CD14-positive monocyte (primary cell): ENCODE results near the gene MSI2. TPM values are rescaled to one million over a fixed set of nuclear protein-coding genes. Genes with fewer than 3 reads are reported as not detected.

Experiments
- DNase-seq, 3 donors: peaks; one replicate each; pipeline ENCODE4 v3.0.0-alpha.2; 2011 to 2022
- H2AFZ ChIP-seq: 2 replicates; pipeline ENCODE4 v1.6.0; 2012; ENCODE audit warnings: mild to moderate bottlenecking, low read depth, low read length, inconsistent platforms; ENCODE audit not compliant: insufficient read depth, poor library complexity, severe bottlenecking
- H3K27ac ChIP-seq, 2 donors: 1 replicate in 1 of 2; 2 replicates in 1 of 2; pipeline ENCODE4 v1.5.1; 2012 to 2013; ENCODE audit warnings: low read length in 2 of 2, control low read depth in 1 of 2, inconsistent platforms in 1 of 2, low read depth in 1 of 2, mild to moderate bottlenecking in 1 of 2
- H3K27me3 ChIP-seq, 2 donors: one replicate each; pipeline versions ENCODE4 v1.6.0 to v1.6.1; 2011 to 2013; ENCODE audit warnings: low read length in 2 of 2; ENCODE audit not compliant: control insufficient read depth in 2 of 2, insufficient read depth in 2 of 2
- H3K36me3 ChIP-seq, 2 donors: replicated peaks in 1 of 2; 1 replicate in 1 of 2; 2 replicates in 1 of 2; pipeline versions ENCODE4 v1.5.1 to v1.6.1; 2012 to 2013; ENCODE audit warnings: low read length in 2 of 2, control low read depth in 1 of 2, inconsistent platforms in 1 of 2, mild to moderate bottlenecking in 1 of 2; ENCODE audit not compliant: insufficient read depth in 2 of 2, control insufficient read depth in 1 of 2
- H3K4me1 ChIP-seq, 2 donors: 1 replicate in 1 of 2; 2 replicates in 1 of 2; pipeline versions ENCODE4 v1.5.1 to v1.6.1; 2012 to 2013; ENCODE audit warnings: low read length in 2 of 2, control low read depth in 1 of 2, inconsistent platforms in 1 of 2, mild to moderate bottlenecking in 1 of 2, moderate library complexity in 1 of 2; ENCODE audit not compliant: insufficient read depth in 2 of 2, control insufficient read depth in 1 of 2
- H3K4me2 ChIP-seq: replicated peaks from 2 replicates; pipeline ENCODE3; 2012; ENCODE audit warnings: low read length, moderate library complexity, mild to moderate bottlenecking; ENCODE audit not compliant: poor library complexity, severe bottlenecking; ENCODE audit errors: extremely low read depth
- H3K4me3 ChIP-seq, 3 experiments: fragments of 200-600 bp in 1 of 3; sonication (generic) in 1 of 3; replicated peaks in 1 of 3; 1 replicate in 2 of 3; 2 replicates in 1 of 3; pipeline ENCODE4 v1.5.1; 2011 to 2013; ENCODE audit warnings: low read length in 3 of 3, mild to moderate bottlenecking in 3 of 3, control low read depth in 2 of 3, low read depth in 2 of 3, inconsistent platforms in 1 of 3, moderate library complexity in 1 of 3
- H3K79me2 ChIP-seq: 2 replicates; pipeline ENCODE4 v1.6.0; 2012; ENCODE audit warnings: mild to moderate bottlenecking, control low read depth, inconsistent platforms, low read length, moderate library complexity; ENCODE audit not compliant: insufficient read depth
- H3K9ac ChIP-seq: 2 replicates; pipeline ENCODE4 v1.6.0; 2017; ENCODE audit warnings: low read length, mild to moderate bottlenecking; ENCODE audit not compliant: insufficient read depth, poor library complexity, severe bottlenecking
- H3K9me3 ChIP-seq, 2 donors: replicated peaks in 1 of 2; 1 replicate in 1 of 2; 2 replicates in 1 of 2; pipeline versions ENCODE4 v1.5.1 to v1.6.1; 2012 to 2013; ENCODE audit warnings: low read length in 2 of 2, control low read depth in 1 of 2; ENCODE audit not compliant: control insufficient read depth in 1 of 2, insufficient read depth in 1 of 2
- H4K20me1 ChIP-seq: 2 replicates; pipeline ENCODE4 v1.6.0; 2012; ENCODE audit warnings: mild to moderate bottlenecking, low read length, control low read depth, moderate library complexity; ENCODE audit not compliant: insufficient read depth
- H3K27ac Mint-ChIP-seq, 7 donors: one replicate each; pipeline ENCODE4 v1.8.0; 2020; ENCODE audit warnings: mild to moderate bottlenecking in 7 of 7, mixed read lengths in 7 of 7, moderate library complexity in 6 of 7, inconsistent platforms in 2 of 7
- H3K27me3 Mint-ChIP-seq, 3 donors: one replicate each; pipeline ENCODE4 v1.8.0; 2021 to 2022; ENCODE audit warnings: low read depth in 3 of 3, mild to moderate bottlenecking in 3 of 3, mixed read lengths in 3 of 3, moderate library complexity in 3 of 3, inconsistent platforms in 1 of 3
- H3K36me3 Mint-ChIP-seq, 2 donors: one replicate each; pipeline ENCODE4 v1.8.0; 2020; ENCODE audit warnings: mixed read lengths in 2 of 2, inconsistent platforms in 1 of 2, mild to moderate bottlenecking in 1 of 2
- H3K4me1 Mint-ChIP-seq: one replicate; pipeline ENCODE4 v1.8.0; 2020; ENCODE audit warnings: mild to moderate bottlenecking, mixed read lengths
- H3K4me3 Mint-ChIP-seq, 2 donors: one replicate each; pipeline ENCODE4 v1.8.0; 2020; ENCODE audit warnings: mild to moderate bottlenecking in 2 of 2, mixed read lengths in 2 of 2, moderate library complexity in 1 of 2
- H3K9me3 Mint-ChIP-seq, 7 donors: one replicate each; pipeline ENCODE4 v1.8.0; 2020 to 2022; ENCODE audit warnings: mixed read lengths in 7 of 7, mild to moderate bottlenecking in 6 of 7, moderate library complexity in 6 of 7, inconsistent platforms in 2 of 7
- WGBS: methylation state at CpG from one replicate; pipeline ENCODE4 v1.1.5; 2013; ENCODE audit warnings: missing lambda C conversion rate; ENCODE audit not compliant: insufficient coverage; 5-methylcytosine and 5-hydroxymethylcytosine counted together
- intact Hi-C, 2 donors: fragments of 100-400 bp; cut with micrococcal nuclease; formaldehyde crosslinking; loops; one replicate each; pipeline versions ENCODE4 v1.15.0 to v1.15.1; 2023
- polyA plus RNA-seq, 3 donors: library from polyadenylated mRNA; depleted of rRNA in 1 of 3; unstranded in 2 of 3; stranded (reverse) in 1 of 3; fragments of 300-500 nt in 2 of 3; fragments of >200 nt in 1 of 3; fragmentation: Illumina TruSeq in 2 of 3; gene quantifications; 1 replicate in 2 of 3; 2 replicates in 1 of 3; pipeline ENCODE4 v1.2.3, GENCODE V29; 2012 to 2021
- TF ChIP-seq, protein P1 (sequence below): fragments of 200-600 bp; IDR thresholded peaks from one replicate; pipeline ENCODE4 v1.8.0; 2022; ENCODE audit warnings: antibody characterized with exemption, mild to moderate bottlenecking

MSI2 gene
- polyA plus RNA-seq, 3 donors, result 0.20 to 6.6 (median 0.37) TPM

DNA sequence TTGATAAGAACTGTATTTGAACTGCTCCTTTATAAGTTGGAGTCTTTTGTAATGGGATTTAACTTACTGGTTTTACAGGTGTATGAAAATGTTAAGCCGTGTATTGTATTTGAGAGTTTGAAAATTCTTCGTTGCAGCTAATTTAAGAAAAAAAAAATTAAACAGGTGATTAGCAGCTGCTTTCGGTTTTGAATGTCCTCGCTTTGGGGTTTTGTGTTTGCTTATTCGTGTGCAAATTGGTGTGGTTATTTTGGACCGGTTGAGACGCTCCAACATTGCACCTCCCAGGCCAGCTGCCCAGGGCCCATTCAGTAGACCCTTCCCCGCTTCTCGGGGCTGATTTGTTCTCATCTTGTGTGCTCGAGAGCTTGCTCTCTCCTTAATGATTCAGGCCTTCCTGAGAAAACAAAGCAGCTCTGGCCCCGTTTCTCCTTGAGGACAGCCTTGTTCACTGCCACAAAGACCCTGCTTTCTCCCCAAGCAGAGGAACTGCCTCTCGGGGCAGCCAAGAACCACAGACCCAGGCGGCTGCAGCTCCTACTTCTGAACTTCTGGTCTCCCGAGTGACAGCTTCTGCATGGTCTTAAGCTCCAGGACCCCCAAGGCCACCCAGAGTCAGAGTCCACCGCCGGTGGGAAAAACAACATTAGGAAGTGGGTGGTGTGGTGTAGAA is 100.5 kb downstream of the MSI2 start:
- Histone ChIP-seq H3K4me3 (no peak overlapping the region), H3K79me2 (no peaks in the 10 kb centered on the region), H4K20me1 (no peaks in the 10 kb centered on the region), H3K27me3 (no peaks in the 10 kb centered on the region), H3K9ac (peak overlapping the region; percentile 30), H2AFZ (no peak overlapping the region), H3K27ac (no peak overlapping the region), H3K9me3 (no peaks in the 10 kb centered on the region), H3K36me3 (no peaks in the 10 kb centered on the region), H3K4me2 (no peak overlapping the region), H3K4me1 (peaks cover 4 to 10% of the 10 kb centered on the region in 2 donors)
- intact Hi-C loops, result no loop called here
- no peak for DNase-seq
- Mint-ChIP-seq H3K27me3 (peaks cover 6 to 19% (median 8%) of the 10 kb centered on the region in 3 donors), H3K36me3 (no peaks in the 10 kb centered on the region), H3K27ac (peak overlapping the region in 1 of 7 donors; percentile 47), H3K4me1 (peaks cover 23% of the 10 kb centered on the region), H3K4me3 (peak overlapping the region; percentile 20 to 44), H3K9me3 (no peaks in the 10 kb centered on the region)
- TF ChIP-seq, protein P1, sequence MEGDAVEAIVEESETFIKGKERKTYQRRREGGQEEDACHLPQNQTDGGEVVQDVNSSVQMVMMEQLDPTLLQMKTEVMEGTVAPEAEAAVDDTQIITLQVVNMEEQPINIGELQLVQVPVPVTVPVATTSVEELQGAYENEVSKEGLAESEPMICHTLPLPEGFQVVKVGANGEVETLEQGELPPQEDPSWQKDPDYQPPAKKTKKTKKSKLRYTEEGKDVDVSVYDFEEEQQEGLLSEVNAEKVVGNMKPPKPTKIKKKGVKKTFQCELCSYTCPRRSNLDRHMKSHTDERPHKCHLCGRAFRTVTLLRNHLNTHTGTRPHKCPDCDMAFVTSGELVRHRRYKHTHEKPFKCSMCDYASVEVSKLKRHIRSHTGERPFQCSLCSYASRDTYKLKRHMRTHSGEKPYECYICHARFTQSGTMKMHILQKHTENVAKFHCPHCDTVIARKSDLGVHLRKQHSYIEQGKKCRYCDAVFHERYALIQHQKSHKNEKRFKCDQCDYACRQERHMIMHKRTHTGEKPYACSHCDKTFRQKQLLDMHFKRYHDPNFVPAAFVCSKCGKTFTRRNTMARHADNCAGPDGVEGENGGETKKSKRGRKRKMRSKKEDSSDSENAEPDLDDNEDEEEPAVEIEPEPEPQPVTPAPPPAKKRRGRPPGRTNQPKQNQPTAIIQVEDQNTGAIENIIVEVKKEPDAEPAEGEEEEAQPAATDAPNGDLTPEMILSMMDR, result no peak
- WGBS, result 5% methylated on average over 9 of the region's 16 CpGs

DNA sequence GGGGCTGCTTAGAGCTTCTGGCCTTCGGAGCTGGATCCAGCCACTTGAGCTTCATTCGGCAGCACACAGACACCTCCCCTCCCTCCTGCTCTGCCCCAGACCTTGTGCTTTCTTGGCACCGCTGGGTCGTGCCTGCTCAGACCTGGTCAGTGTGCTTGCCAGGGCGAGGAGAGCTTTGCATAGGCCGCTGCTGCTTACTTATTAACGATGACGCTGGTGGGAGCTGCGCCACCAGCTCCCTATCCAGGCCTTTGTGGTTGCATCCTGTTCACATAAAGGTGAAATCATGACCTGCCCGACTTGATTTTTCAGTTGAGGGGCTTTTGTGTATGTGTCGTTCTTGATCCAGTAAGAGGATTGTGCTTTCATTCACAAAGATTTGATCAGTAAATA is 101.1 kb downstream of the MSI2 start:
- no peak overlapping the region for H2AFZ ChIP-seq
- no peak for DNase-seq
- no peaks in the 10 kb centered on the region for H3K27me3 ChIP-seq
- H4K20me1 ChIP-seq, result no peaks in the 10 kb centered on the region
- peak overlapping the region; percentile 30 for H3K9ac ChIP-seq
- no peaks in the 10 kb centered on the region for H3K79me2 ChIP-seq
- H3K9me3 Mint-ChIP-seq, result no peaks in the 10 kb centered on the region
- H3K36me3 Mint-ChIP-seq, result no peaks in the 10 kb centered on the region
- TF ChIP-seq, protein P1, result no peak
- no peak overlapping the region for H3K27ac ChIP-seq
- WGBS, result 31% methylated on average over 8 of the region's 11 CpGs
- H3K4me3 ChIP-seq, result no peak overlapping the region
- H3K4me1 Mint-ChIP-seq, result peaks cover 23% of the 10 kb centered on the region
- no peaks in the 10 kb centered on the region for H3K9me3 ChIP-seq
- no peak overlapping the region for H3K4me3 Mint-ChIP-seq
- H3K27me3 Mint-ChIP-seq, result peaks cover 6 to 19% (median 8%) of the 10 kb centered on the region in 3 donors
- H3K4me2 ChIP-seq, result no peak overlapping the region
- intact Hi-C loops, result no loop called here
- no peak overlapping the region for H3K27ac Mint-ChIP-seq
- peaks cover 4 to 10% of the 10 kb centered on the region in 2 donors for H3K4me1 ChIP-seq
- no peaks in the 10 kb centered on the region for H3K36me3 ChIP-seq
